ENCODE results near the gene TEP1. TPM values are rescaled to one million over a fixed set of nuclear protein-coding genes. Genes with fewer than 3 reads are reported as not detected.

Gene TEP1
- total and polyA plus RNA-seq, 12 donors, result 5.6 to 17.8 (median 8.6) TPM

- no peaks in the 10 kb centered on the region for H3K9me3 ChIP-seq
- DNase-seq, result no peak
- no peaks in the 10 kb centered on the region for H3K27me3 ChIP-seq
- no peaks in the 10 kb centered on the region for H3K4me1 ChIP-seq
- WGBS, 2 donors, result 88 to 92% methylated on average over 6 of the region's 6 CpGs
- H3K36me3 ChIP-seq, result peaks cover 0 to 100% (median 93%) of the 10 kb centered on the region in 9 donors
- no peak overlapping the region for H3K27ac ChIP-seq
- intact Hi-C loops (cut with DNase I), result no loop called here
- ATAC-seq, result no peak
- no peak overlapping the region for H3K4me3 ChIP-seq
- TF ChIP-seq CTCF (IDR thresholded peaks at IDR 0.05), result no peak
These were observed 25.7 kb downstream of the TEP1 start for GRCh38 chr14:20387576-20387975.

- no peaks in the 10 kb centered on the region for H3K27me3 ChIP-seq
- no peak overlapping the region for H3K27ac ChIP-seq
- intact Hi-C loops (cut with DNase I), result no loop called here
- 93 to 95% methylated on average over 17 of the region's 17 CpGs for WGBS, 2 donors
- no peaks in the 10 kb centered on the region for H3K9me3 ChIP-seq
- DNase-seq, result no peak
- H3K4me3 ChIP-seq, result no peak overlapping the region
- H3K4me1 ChIP-seq, result no peaks in the 10 kb centered on the region
- ATAC-seq, result no peak
- no peak for TF ChIP-seq CTCF (IDR thresholded peaks at IDR 0.05)
- peaks cover 0 to 100% (median 92%) of the 10 kb centered on the region in 9 donors for H3K36me3 ChIP-seq
These were observed 26.9 kb downstream of the TEP1 start for GRCh38 chr14:20386276-20386855.

- Histone ChIP-seq H3K36me3 (peaks cover 0 to 100% (median 90%) of the 10 kb centered on the region in 9 donors), H3K27ac (no peak overlapping the region), H3K4me1 (no peaks in the 10 kb centered on the region), H3K4me3 (no peak overlapping the region), H3K9me3 (no peaks in the 10 kb centered on the region), H3K27me3 (no peaks in the 10 kb centered on the region)
- WGBS, 2 donors, result 93% methylated on average over 5 of the region's 5 CpGs
- intact Hi-C loops (cut with DNase I), result no loop called here
- ATAC-seq (no peak), DNase-seq (no peak)
- no peak for TF ChIP-seq CTCF (IDR thresholded peaks at IDR 0.05)
These were observed 28.4 kb downstream of the TEP1 start for GRCh38 chr14:20384886-20385285.

GRCh38 chr14:20384321-20384720, 29.0 kb downstream of the TEP1 start:
- intact Hi-C loops (cut with DNase I), result no loop called here
- WGBS, 2 donors, result 87 to 90% methylated on average over 7 of the region's 7 CpGs
- Histone ChIP-seq H3K36me3 (peaks cover 0 to 100% (median 90%) of the 10 kb centered on the region in 9 donors), H3K9me3 (no peaks in the 10 kb centered on the region), H3K4me1 (no peaks in the 10 kb centered on the region), H3K27ac (no peak overlapping the region), H3K4me3 (no peak overlapping the region), H3K27me3 (no peaks in the 10 kb centered on the region)
- no peak for TF ChIP-seq CTCF (IDR thresholded peaks at IDR 0.05)
- no peak for ATAC-seq
- DNase-seq, result no peak

All from heart right ventricle (tissue), 16 donors.